K562 (cell line): Measurements from ENCODE around the gene C1orf21.

Source experiments
- PHF21A ChIP-seq: fragments of 450-650 bp; IDR thresholded peaks from 2 replicates; pipeline ENCODE4 v1.6.1; 2017; ENCODE audit warnings: low read depth, borderline replicate concordance
- ZNF324 ChIP-seq: fragments of 250-450 bp; sonication (Bioruptor Pico); IDR thresholded peaks from 2 replicates; pipeline ENCODE4 v1.4.0; 2020; ENCODE audit warnings: mild to moderate bottlenecking

DNA sequence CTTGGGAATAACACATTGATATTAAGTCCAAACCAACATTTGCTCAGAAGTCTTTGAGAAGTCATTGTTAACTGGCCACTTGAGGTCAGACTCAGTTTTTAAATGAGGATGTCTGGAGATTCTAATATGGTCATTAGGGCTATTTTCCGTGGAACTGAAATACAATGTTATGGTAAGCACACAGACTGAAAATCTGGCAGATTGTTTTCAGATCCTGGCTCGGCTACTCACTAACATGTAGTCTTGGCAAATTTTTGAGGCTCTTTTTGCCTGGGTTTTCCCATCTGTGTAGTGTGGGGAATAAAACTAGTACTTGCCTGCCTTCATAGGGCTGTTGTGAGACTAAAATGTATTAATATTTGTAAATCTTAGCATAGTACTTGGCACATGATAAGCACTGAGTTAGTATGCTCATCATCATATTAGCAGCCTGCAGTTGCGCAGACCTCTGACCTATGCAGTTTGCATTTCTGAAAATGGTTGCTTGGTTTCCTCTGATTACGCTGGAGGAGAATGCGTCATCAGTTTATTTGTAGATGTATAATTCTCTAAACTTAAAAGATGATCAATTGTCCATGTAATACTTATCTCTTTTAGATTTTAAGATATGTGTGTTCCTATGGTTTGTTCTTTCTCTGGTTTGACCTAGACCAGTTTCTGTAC is 100.8 kb downstream of the C1orf21 start:
- no peak for TF ChIP-seq PHF21A
- TF ChIP-seq ZNF324 (CRISPR knock-in tag) = no peak
